Activated T-cell treated with anti-CD3 and anti-CD28 coated beads for 1 hour (primary cell): ENCODE results near the gene PAPOLB.
"Not testable (repeated sequence)": the region's sequence is repeated elsewhere in the genome, so short reads cannot be mapped to it uniquely, and the experiment has no call there.

Experiments
- DNase-seq: peaks from one replicate; pipeline ENCODE4 v3.0.0-alpha.2; 2020; ENCODE audit warnings: low read depth

Gene PAPOLB

DNA sequence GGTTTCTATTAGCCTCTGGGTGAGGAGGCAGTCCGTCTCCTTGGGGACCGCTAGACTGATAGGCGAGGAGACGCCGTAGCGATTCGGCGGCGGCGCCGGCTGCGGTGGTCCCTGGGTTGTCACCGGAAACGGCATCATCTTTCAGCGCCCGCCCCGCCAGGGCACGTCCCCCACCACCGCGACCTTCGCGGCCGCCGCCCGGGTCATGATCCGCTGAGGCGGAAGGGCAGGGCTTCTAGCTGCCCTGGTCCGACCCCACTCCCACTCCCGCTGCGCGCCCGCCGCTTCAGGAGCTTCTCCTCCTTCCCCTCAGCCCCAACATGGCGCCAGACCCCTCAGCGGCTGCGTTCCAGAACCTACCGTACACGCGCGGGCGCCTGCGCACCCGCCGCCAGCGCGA is at the start of gene PAPOLB:
Gene PAPOLB (minus strand): TSS at position 358 of the 400 bp plus-strand sequence. CDS start 220 bp downstream, at position 138.
- no peak for DNase-seq

DNA sequence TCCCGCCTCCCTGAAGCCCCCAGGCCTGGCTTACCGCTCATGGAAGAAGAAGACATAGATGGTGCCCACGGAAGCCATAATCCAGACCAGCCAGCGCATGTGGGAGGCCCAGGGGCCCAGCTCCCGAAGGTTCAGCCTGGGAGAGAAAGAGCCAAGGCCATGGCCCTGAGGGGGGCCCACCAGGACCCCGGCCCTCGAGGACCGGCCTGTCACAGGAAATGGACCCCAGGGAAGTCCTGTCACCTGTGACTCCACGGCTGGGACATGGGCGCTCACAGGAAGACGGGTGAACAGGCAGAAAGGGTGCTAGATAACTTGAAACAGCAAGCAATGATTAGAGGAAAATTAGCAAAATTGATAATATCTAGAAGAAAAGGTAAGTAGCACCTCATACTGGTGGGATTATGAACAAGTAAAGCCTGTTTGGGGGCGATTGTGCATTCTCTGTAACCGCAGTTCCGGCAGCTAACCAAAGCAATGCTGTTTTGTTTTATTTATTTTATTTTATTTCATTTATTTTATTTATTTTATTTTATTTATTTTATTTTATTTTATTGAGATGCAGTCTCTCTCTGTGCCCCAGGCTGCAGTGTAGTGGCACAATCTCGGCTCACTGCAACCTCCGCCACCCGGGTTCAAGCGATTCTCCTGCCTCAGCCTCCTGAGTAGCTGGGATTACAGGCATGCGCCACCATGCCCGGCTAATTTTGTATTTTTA is 49.4 kb upstream of the PAPOLB start:
- no peak for DNase-seq

DNA sequence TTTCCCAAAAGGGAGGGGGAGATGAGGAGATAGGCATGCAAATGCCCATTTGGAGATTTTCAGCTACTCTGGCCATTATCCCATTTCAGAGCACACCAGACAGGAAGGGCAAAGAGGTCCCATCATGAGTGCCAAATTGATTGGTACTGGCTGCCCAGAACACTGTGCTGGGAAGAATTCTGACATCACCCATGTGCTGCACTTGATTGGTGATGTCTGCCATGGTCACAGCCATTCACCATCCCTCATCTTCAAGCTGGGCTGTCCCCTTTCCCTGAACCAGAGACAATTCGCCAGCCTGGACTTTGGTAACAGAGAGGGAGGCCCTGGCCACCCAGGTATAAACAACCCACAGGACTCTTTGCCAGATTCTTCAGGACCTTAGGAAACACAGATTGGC is 44.9 kb upstream of the PAPOLB start:
- DNase-seq = no peak

DNA sequence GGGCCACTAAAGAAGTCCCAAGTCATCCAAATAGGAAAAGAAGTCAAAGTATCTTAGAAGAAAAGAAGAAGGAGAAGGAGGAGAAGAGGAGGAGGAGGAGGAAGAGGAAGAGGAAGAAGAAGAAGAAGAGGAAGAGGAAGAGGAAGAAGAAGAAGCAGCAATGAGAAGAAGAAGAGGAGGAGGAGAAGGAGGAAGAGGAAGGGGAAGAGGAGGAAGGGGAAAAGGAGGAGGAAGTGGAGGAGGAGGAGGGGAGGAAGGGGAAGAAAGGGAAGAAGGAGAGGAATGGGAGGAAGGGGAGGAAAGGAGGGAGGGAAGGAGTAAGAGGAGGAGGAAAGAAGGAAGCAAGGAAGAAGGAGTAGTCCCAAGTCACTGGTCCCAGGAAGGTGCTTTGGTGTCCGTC is 43.3 kb upstream of the PAPOLB start:
- no peak for DNase-seq

DNA sequence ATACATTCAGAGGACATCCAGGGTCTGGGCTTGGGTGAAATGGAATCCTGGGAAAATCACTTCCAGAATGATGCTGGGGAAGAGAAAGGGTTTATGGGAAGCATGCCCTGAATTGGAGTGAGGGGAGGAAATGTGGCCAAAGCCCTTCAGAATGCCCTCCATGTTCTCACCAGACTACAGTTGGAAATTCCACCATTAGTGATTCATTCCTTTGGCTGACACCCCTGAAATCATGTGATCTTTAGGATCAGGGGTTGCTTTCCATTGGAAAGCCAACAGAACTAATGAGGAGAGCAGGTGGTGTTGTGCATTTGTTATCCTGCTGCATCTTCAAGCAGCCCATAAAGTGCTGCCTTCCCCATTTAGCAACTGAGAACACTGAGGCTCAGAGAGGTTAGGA is 42.5 kb upstream of the PAPOLB start:
- no peak for DNase-seq

DNA sequence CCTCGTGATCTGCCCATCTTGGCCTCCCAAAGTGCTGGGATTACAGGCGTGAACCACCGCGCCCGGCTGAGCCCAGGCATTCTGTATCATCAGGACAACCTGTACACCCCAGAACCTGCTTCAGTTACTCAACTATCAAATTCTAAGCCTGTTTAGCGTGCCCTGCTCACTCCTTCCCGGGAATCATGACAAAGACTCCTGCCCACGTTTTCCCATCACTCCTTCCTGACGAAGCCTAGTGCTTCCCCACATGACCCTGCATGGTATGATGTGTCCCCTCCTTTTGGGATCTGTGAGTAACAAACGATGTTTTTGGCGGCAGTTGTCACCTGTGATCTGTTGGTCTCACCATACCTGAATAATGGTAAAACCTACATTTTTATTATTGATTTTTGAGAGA is 33.9 kb upstream of the PAPOLB start:
- no peak for DNase-seq

DNA sequence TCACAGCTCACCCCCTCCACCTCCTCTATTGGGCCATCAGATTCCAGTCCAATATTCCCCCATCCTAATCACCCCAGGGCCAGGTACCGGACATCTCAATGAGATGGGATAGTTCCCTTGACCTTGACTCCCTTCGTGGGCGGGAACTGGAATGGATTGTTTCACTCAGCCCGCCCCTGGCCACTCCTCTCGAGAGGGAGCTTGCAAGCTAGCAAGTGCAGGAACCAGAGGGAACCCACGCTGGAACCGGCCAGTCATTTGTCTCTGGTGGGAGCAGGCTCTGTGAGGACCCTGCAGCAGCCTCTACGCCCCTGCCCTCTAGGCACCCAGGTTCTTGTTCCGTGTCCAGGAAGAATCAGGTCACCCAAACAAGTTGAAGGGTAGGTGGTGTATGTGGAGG is 32.7 kb upstream of the PAPOLB start:
- DNase-seq = no peak

DNA sequence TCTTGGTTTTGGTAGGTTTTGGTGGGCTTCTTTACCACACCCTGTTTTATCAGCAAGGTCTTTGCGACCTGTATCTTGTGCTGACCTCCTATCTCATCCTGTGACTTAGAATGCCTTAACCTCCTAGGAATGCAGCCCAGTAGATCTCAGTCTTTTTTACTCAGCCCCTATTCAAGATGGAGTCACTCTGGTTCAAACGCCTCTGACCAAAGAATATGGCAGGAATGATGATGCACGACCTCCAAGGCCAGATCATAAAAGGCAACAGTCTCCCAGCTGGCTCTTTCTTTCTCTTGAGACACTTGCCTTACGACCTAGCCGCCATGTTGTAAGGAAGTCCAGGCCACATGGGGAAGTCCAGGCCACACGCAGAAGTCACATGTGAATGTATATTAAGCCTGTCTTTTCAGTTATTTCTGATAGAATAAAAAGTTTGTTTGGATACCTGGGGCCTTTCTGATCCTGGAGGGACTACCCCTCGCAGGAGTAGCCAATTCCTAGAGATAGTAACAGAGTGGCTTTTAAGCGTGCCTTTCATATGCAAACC is 32.2 kb upstream of the PAPOLB start:
- DNase-seq = no peak

DNA sequence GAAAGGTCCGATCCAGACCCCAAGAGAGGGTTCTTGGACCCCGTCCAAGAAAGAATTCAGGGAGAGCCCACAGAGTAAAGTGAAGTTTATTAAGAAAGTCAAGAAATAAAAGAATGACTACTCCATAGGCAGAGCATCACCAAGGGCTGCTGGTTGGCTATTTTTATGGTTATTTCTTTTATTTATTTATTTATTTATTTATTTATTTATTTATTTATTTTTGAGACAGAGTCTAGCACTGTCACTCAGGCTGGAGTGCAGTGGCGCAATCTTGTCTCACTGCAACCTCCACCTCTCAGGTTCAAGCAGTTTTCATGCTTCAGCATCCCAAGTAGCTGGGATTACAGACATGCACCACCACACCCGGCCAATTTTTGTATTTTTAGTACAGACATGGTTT is 31.4 kb upstream of the PAPOLB start:
- not testable (repeated sequence) for DNase-seq

DNA sequence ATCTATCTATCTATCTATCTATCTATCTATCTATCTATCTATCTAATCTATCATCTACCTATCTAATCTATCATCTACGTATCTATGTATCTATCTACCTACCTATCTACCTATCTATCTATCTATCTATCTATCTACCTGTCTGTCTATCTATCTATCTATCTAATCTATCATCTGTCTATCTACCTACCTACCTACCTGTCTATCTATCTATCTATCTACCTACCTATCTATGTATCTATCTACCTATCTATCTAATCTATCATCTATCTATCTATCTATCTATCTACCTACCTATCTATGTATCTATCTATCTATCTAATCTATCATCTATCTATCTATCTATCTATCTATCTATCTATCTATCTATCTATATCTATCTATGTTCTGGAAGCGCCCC is 29.7 kb upstream of the PAPOLB start:
- DNase-seq = not testable (repeated sequence)

DNA sequence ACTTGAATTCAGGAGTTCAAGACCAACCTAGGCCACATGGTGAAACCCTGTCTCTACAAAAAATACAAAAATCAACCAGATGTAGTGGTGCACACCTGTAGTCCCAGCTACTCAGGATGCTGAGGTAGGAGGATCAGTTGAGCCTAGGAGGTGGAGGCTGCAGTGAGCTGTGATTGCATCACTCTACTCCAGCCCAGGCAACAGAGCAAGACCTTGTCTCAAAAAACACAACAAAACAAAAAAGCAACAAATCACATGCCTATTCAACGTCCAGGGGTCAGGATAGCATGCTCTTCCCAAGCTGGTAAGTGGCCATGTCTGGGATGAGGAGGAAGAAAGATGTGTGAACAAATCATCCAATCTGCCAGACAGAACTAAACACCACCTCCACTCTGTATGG is 27.9 kb upstream of the PAPOLB start:
- DNase-seq = no peak

DNA sequence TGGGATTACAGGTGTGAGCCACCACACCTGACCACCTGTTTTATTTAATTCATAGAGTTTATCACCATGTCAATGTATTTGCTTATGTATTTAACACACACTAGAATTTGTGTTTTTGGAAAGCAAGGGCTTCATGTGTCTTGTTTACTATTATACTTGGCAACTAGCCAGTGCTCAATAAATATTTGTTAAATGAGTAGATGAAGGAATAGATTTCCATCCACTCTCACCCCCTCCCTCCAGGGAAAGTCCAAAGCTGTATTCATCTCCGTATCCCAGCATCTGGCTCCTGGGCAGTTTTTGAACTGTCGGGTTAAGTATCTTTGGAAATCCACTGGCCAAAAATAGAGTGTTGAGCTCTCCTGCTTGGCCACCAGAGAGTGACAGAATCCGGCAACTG is 26.3 kb upstream of the PAPOLB start:
- no peak for DNase-seq

DNA sequence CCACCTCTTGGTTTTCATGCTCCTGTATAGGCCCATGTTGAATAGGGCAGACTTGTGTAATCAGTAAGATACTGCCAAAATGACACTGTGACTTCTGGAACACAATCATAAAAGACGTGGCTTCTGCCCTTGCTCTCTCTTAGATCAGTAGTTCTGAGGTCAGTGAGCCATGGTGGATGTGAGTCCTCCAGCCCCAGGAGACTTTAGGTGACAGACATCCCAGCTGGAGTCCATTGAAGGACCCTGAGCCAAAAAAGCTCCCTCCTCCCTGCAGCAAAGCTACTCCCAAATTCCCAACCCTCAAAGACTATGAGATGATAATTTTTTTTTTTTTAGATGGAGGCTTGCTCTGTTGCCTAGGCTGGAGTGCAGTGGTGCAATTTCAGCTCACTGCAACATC is 24.8 kb upstream of the PAPOLB start:
- DNase-seq = no peak

DNA sequence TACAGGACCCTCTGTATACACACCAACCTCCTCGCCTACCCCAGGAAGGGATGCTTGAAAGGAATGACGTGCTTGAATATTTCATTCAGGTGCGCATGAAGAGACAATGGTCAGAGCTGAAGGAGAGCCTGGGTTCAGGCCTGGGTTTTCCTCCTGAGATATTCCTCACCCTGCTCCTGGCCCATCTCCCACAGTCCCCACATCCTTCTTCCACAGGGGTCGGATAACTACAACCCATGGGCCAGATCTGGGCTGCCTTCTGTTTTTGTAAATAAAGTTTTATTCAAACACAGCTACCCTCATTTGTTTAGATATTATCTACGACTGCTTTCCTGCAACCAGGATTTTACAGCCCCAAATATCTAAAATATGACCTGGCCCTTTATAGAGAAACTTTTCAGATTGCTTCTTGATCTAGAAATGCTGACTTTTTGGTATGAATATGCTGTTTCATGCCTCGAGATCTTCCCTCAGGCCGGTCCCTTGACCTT is 23.5 kb upstream of the PAPOLB start:
- DNase-seq = no peak

DNA sequence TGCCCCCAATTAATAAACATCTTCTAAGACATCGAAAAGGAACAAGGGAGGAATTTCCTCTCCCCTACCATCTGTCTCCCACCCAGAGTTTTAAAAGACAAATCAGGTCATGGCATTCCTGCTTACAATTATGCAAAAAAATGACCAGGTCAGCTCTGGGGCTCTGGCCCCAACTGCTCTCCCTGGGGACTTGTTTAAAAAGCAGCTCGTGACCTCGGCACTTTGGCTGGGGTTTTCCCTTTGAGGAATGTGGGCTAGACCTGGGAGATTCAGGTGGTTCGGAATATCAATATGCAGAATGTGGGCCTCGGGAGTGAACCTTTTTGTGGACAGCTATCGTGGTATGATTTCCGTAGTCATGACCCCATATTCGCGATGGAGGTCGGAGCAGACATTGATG is 22.3 kb upstream of the PAPOLB start:
- no peak for DNase-seq

DNA sequence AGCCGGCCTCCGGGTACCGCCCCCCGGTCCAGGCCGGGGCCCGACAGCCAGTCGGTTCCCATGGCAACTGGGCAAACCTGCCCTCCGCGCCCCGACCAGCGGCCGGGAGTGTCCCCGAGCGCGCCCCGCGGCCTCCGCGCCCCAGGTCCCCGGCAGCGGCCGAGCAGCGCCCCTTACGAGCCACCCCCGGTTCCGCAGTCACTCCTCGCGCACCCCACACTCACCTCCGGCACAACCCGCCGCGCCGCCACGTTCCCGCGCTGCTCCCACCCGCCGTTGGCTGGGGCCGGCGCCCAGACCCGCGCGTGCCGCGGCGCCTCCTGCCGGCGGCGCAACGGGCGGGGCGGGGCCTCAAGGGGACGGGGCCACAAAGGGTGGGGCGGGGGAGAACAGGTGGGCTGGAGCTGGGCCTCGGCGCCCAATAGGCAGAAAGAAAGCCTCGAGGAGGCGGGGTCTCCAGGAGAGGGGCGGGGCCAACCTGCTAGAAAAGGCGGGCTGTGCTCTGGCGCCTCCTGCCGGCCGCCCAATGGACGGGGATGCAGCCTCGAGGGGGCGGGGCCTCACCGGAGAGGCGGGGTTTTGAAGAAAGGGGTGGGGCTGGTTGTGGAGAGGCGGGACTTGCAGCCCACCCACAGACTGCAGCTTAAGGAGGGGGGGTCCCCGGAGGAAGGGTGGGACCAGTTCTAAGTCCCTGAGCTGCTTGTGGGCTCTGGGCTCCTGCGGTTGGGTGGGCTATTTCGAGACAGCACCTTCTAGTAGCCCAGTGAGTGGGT is 21.7 kb upstream of the PAPOLB start, which contains the start of gene RADIL:
Gene RADIL (minus strand): TSS at position 345 of the 773 bp plus-strand sequence. CDS start 5,577 bp downstream, outside the sequence.
- DNase-seq = peak; percentile 74

DNA sequence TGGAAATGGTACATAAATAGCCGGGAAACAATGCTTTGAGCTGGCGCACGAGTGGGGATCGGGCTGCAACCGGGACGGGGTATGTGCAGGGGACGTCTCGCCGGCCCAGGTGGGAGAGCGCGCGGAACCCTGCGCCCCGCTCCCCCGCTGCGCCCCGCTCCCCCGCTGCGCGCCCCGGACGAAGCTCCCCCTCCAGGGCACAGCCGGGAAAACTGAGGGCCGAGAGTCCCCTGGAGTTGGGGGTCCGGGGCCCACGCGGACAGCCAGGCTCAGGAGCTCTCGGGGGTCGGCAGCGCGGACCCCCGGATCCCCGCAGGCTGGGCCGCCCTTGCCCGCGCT is 21.2 kb upstream of the PAPOLB start:
- no peak for DNase-seq

DNA sequence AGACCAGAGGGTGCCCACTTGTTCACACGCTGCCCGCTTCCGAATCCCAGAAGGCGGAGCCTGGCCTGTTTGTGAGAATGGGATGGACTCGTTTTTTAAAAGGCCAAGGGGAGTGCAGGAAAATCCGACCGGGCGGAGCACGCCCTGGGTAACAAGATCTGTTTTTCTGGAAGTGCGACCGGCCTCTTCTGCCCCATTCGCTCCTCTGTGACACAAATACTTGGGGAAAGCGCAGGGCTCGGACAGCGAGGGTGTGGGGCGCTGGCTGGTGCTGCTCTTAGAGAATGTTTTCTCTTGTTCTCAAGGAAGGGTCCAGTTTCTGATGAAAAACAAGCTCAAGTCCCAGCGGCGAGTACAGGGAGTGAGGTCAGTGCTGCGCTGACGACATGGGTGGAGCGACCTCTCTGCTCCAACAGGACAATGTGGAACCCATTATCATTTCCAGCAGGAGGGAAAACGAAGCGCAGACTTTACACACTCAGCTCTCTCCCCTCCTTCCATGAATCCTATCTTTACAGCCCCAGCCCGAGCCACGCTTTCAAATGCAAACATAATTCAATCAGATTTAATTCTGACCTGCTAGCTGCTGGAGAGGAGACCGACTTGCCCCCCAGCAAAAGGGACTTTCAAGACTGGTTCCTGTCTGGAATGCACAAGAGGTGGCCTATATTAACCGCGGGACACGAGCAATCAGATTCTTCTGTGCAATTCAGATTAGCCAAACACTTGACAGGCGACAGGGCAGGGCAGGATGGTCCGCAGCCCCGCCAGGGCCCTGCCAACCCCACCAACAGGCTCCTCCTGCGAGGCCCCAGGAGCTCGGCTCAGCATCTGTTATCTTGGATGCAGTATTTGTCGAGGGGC is 20.6 kb upstream of the PAPOLB start:
- DNase-seq = no peak

DNA sequence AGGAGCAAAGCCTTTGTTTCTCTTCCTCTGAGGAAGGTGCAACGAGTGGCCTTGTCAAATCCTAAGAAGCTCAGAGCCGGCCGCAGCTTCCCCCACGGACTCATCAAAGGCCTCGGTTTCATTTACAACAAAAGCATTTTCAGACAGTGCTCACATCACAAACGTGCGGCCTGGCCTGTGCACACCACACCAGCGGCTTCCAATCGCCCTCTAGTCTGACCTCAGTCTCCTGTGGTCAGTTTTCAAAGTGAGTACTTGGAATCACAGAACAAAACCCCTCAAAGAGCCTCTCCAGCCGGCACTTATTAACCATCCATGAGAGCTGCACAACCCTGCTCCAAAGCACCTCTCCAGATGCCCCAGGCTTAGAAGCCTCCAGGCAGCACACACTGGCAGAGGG is 18.4 kb upstream of the PAPOLB start:
- no peak for DNase-seq

DNA sequence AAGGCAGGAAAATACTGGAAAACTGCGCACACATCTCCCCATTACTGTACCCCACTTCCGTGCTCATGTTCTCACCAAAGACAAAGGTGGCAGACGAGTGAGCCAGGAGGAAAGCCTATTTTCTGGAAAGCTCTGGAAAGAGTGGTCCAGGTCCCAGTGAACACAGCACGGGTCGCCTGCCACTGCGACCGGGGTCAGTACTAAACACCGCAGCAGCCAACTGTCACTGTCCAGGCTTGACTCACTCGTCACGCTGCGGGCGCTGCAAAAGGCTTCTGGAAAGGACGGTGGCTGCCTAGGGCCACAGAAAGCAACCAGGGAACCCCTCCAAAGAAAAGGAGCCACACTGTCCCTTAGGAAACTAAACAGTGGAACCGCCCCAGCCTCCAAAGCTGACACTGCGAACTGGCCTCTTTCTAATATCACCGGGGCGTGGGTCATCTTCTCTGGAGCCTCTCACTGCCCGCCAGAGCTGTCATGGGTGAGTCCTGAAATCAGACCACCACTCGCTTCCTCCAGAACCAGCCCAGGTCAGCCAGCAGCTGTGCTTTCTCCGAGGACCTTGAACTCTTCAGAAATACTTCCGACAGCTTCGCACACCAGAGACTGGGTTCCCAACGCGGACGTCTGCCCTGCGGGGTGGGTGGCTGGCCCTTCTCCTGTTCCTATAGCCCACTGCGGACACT is 17.7 kb upstream of the PAPOLB start:
- DNase-seq = no peak
